Panc1 (cell line): ENCODE measurements around the gene UGT1A5. TPM values are rescaled to one million over a fixed set of nuclear protein-coding genes. Genes with fewer than 3 reads are reported as not detected.
"Not testable (repeated sequence)": the region's sequence is repeated elsewhere in the genome, so short reads cannot be mapped to it uniquely, and the experiment has no call there.

Experiments used
- ATAC-seq: fragments of 200-7000 bp; cut with Tn5 transposase; 2 replicates; pipeline ENCODE4 v1.9.1; 2020; ENCODE audit warnings: mild to moderate bottlenecking, moderate library complexity
- BruUV-seq: library from RNA; stranded (reverse); fragments of 400-500 nt; replicated peaks from 2 replicates; lab custom pipeline; 2021; lab: Mats Ljungman, UMichigan
- CTCF ChIA-PET: fragments of 300-600 bp; sonication (Branson Sonifier 250); formaldehyde crosslinking; loops from one replicate; lab custom pipeline; 2022; ENCODE audit warnings: antibody characterized with exemption; lab: Charles Lee
- POLR2A ChIA-PET: fragments of 300-600 bp; sonication (Branson Sonifier 250); formaldehyde crosslinking; loops from one replicate; lab custom pipeline; 2022; ENCODE audit warnings: antibody characterized with exemption; lab: Charles Lee
- DNase-seq: peaks from one replicate; pipeline ENCODE4 v3.0.0-alpha.2; 2010; ENCODE audit warnings: low read depth, low spot score
- H3K27ac ChIP-seq: 2 replicates; pipeline ENCODE4 v1.5.1; 2011; ENCODE audit warnings: mild to moderate bottlenecking, low read length, inconsistent platforms
- H3K27me3 ChIP-seq: fragments of 200-500 bp; sonication (Bioruptor generic); 2 replicates; pipeline ENCODE4 v1.6.0; 2014; ENCODE audit warnings: low read length, inconsistent platforms; ENCODE audit not compliant: control insufficient read depth, insufficient read depth
- H3K36me3 ChIP-seq: fragments of 200-500 bp; sonication (Bioruptor generic); 2 replicates; pipeline ENCODE4 v1.5.1; 2014; ENCODE audit warnings: inconsistent platforms, mild to moderate bottlenecking, low read length, moderate library complexity; ENCODE audit not compliant: control insufficient read depth, insufficient read depth
- H3K4me1 ChIP-seq: 2 replicates; pipeline ENCODE4 v1.5.1; 2011; ENCODE audit warnings: inconsistent platforms, mild to moderate bottlenecking, low read length, moderate library complexity; ENCODE audit not compliant: control insufficient read depth, insufficient read depth
- H3K4me3 ChIP-seq, 2 experiments: 2 replicates each; pipeline ENCODE4 v1.5.1; 2011 to 2012; ENCODE audit warnings: low read depth in 2 of 2, low read length in 2 of 2, mild to moderate bottlenecking in 2 of 2, inconsistent platforms in 1 of 2, moderate library complexity in 1 of 2
- H3K9me3 ChIP-seq: fragments of 200-500 bp; sonication (Bioruptor generic); 2 replicates; pipeline ENCODE4 v1.5.1; 2014; ENCODE audit warnings: low read depth, mild to moderate bottlenecking, inconsistent platforms, low read length, moderate library complexity; ENCODE audit not compliant: control insufficient read depth, insufficient read depth
- CTCF ChIP-seq: fragments of 450-650 bp; IDR thresholded peaks from 2 replicates; pipeline ENCODE4 v1.5.1; 2017; ENCODE audit warnings: mild to moderate bottlenecking
- POLR2AphosphoS5 ChIP-seq: IDR thresholded peaks from 2 replicates; pipeline ENCODE4 v1.6.1; 2012; ENCODE audit warnings: mild to moderate bottlenecking, low read depth, low read length, moderate library complexity
- REST ChIP-seq, 2 experiments: IDR thresholded peaks; 2 replicates each; pipeline ENCODE4 v1.6.1; 2011 to 2012; ENCODE audit warnings: low read depth in 2 of 2, control low read depth in 1 of 2, low read length in 1 of 2, mild to moderate bottlenecking in 1 of 2, moderate library complexity in 1 of 2; ENCODE audit not compliant: insufficient read depth in 1 of 2
- SIN3A ChIP-seq: IDR thresholded peaks from 2 replicates; pipeline ENCODE4 v1.6.1; 2012; ENCODE audit warnings: low read depth, mild to moderate bottlenecking, low read length, moderate library complexity, borderline replicate concordance; ENCODE audit not compliant: insufficient read depth
- TCF7L2 ChIP-seq: IDR thresholded peaks from 2 replicates; pipeline ENCODE4 v1.6.1; 2011; ENCODE audit warnings: mild to moderate bottlenecking, low read depth, low read length, inconsistent platforms
- in situ Hi-C: cut with HindIII; loops from 2 replicates; pipeline ENCODE4 v1.10.0; 2016; ENCODE audit warnings: low sequenced_read_pairs, low pct_unique_long_range_greater_than_20kb
- intact Hi-C: fragments of 100-400 bp; cut with micrococcal nuclease; formaldehyde crosslinking; loops from one replicate; pipeline ENCODE4 v1.10.0; 2022; ENCODE audit not compliant: unreplicated experiment
- total RNA-seq: library from RNA; stranded (reverse); gene quantifications from one replicate; pipeline ENCODE4 v1.2.1, GENCODE V29; 2021; ENCODE audit not compliant: unreplicated experiment

The UGT1A5 gene
- total RNA-seq, 1 experiment from 2014 or later: not detected

GRCh38 chr2:233699424-233700027 lies 13.2 kb upstream of the UGT1A5 start:
- Histone ChIP-seq H3K36me3 (no peaks in the 10 kb centered on the region), H3K4me1 (no peaks in the 10 kb centered on the region), H3K27me3 (no peaks in the 10 kb centered on the region), H3K4me3 (no peak overlapping the region), H3K9me3 (no peaks in the 10 kb centered on the region), H3K27ac (peak overlapping the region; percentile 53; the same call in 1 of the 2 replicates)
- no TSS peak for BruUV-seq
- TF ChIP-seq CTCF: no peak
- TF ChIP-seq REST (IDR thresholded peaks at IDR 0.05; ENCODE audit: insufficient read depth in 1 of 2, low read depth in 2 of 2, low read length in 1 of 2): no peak
- no peak for TF ChIP-seq SIN3A
- no peak for TF ChIP-seq POLR2AphosphoS5
- no peak for TF ChIP-seq TCF7L2
- intact Hi-C loops: no loop called here
- no peak for DNase-seq
- in situ Hi-C loops: no loop called here
- ATAC-seq: no peak
- CTCF ChIA-PET: no interaction called here
- POLR2A ChIA-PET: no interaction called here

- ChIA-PET POLR2A (no interaction called here), CTCF (no interaction called here)
- H3K4me3 ChIP-seq: no peak overlapping the region
- no peaks in the 10 kb centered on the region for H3K27me3 ChIP-seq
- no peaks in the 10 kb centered on the region for H3K4me1 ChIP-seq
- DNase-seq: no peak
- intact Hi-C loops (no loop called here), in situ Hi-C loops (no loop called here)
- ATAC-seq: peak; percentile 58; the same call in 1 of the 2 replicates
- peak overlapping the region; percentile 53; the same call in 1 of the 2 replicates for H3K27ac ChIP-seq
- no TSS peak for BruUV-seq
- H3K36me3 ChIP-seq: no peaks in the 10 kb centered on the region
- H3K9me3 ChIP-seq: no peaks in the 10 kb centered on the region
- TF ChIP-seq POLR2AphosphoS5 (0 out of 2 replicates have a peak, but pooled peaks have one; percentile 32), TCF7L2 (peak; percentile 73), SIN3A (no peak)
These were observed 12.6 kb upstream of the UGT1A5 start for GRCh38 chr2:233700028-233700635.

GRCh38 chr2:233700842-233701241 lies 11.9 kb upstream of the UGT1A5 start:
- DNase-seq, intact Hi-C loops, H3K36me3 ChIP-seq, H3K9me3 ChIP-seq, H3K27ac ChIP-seq, H3K27me3 ChIP-seq, POLR2A ChIA-PET, ATAC-seq, H3K4me1 ChIP-seq, BruUV-seq, CTCF ChIA-PET, in situ Hi-C loops, H3K4me3 ChIP-seq: not testable (repeated sequence)
